IPS-NIHi7 (cell line): Measurements from ENCODE around the gene NCK2.

Experiments
- DNase-seq: peaks from one replicate; pipeline ENCODE4 v3.0.0; 2012; ENCODE audit warnings: mixed read lengths; ENCODE audit errors: extremely low spot score

The NCK2 gene

GRCh38 chr2:105775809-105776559 is 31.3 kb downstream of the NCK2 start:
- DNase-seq: no peak

GRCh38 chr2:105776560-105776928 is 31.8 kb downstream of the NCK2 start:
- DNase-seq: no peak

- DNase-seq: no peak
Measured at GRCh38 chr2:105777031-105777482, 32.3 kb downstream of the NCK2 start.

GRCh38 chr2:105777506-105778055 is 32.9 kb downstream of the NCK2 start:
- no peak for DNase-seq

- DNase-seq: no peak
Measured at GRCh38 chr2:105778080-105778607, 33.4 kb downstream of the NCK2 start.

GRCh38 chr2:105779394-105779793 is 34.7 kb downstream of the NCK2 start:
- DNase-seq: no peak

- no peak for DNase-seq
Measured at GRCh38 chr2:105780606-105781005, 35.9 kb downstream of the NCK2 start.

- no peak for DNase-seq
Measured at GRCh38 chr2:105781274-105781978, 36.7 kb downstream of the NCK2 start.

- no peak for DNase-seq
Measured at GRCh38 chr2:105782123-105782522, 37.4 kb downstream of the NCK2 start.

GRCh38 chr2:105782646-105783045 is 37.9 kb downstream of the NCK2 start:
- no peak for DNase-seq

- no peak for DNase-seq
Measured at GRCh38 chr2:105783151-105783738, 38.5 kb downstream of the NCK2 start.

- no peak for DNase-seq
Measured at GRCh38 chr2:105783972-105784371, 39.3 kb downstream of the NCK2 start.

GRCh38 chr2:105784589-105784988 is 39.9 kb downstream of the NCK2 start:
- DNase-seq: no peak

- no peak for DNase-seq
Measured at GRCh38 chr2:105785095-105785847, 40.6 kb downstream of the NCK2 start.

GRCh38 chr2:105786231-105787230 is 41.8 kb downstream of the NCK2 start:
- no peak for DNase-seq

- no peak for DNase-seq
Measured at GRCh38 chr2:105787376-105788318, 42.9 kb downstream of the NCK2 start.

- DNase-seq: no peak
Measured at GRCh38 chr2:105788670-105789290, 44.1 kb downstream of the NCK2 start.

- DNase-seq: no peak
Measured at GRCh38 chr2:105789745-105790460, 45.2 kb downstream of the NCK2 start.
